Mucosa of descending colon (tissue), 3 donors: ENCODE data around the gene TNFAIP8. TPM values are rescaled to one million over a fixed set of nuclear protein-coding genes. Genes with fewer than 3 reads are reported as not detected.
"Not testable (repeated sequence)": the region's sequence is repeated elsewhere in the genome, so short reads cannot be mapped to it uniquely, and the experiment has no call there.

Source experiments
- ATAC-seq: fragments of 200-7000 bp; cut with Tn5 transposase; one replicate; pipeline ENCODE4 v1.9.1; 2020; ENCODE audit warnings: mild to moderate bottlenecking, moderate library complexity
- DNase-seq, 3 donors: peaks; one replicate each; pipeline ENCODE4 v3.0.0-alpha.2; 2020
- H3K36me3 ChIP-seq: fragments of 200-600 bp; one replicate; pipeline ENCODE4 v1.8.0; 2021; ENCODE audit warnings: low read depth, mild to moderate bottlenecking
- H3K4me1 ChIP-seq: fragments of 200-600 bp; one replicate; pipeline ENCODE4 v1.8.0; 2021; ENCODE audit warnings: low read depth, mild to moderate bottlenecking
- H3K4me3 ChIP-seq: fragments of 200-600 bp; one replicate; pipeline ENCODE4 v1.8.0; 2021; ENCODE audit warnings: mild to moderate bottlenecking
- H3K9me3 ChIP-seq: fragments of 200-600 bp; one replicate; pipeline ENCODE4 v1.8.0; 2021; ENCODE audit warnings: mild to moderate bottlenecking
- CTCF ChIP-seq: fragments of 200-600 bp; IDR thresholded peaks from one replicate; pipeline ENCODE4 v1.8.0; 2022; ENCODE audit warnings: antibody characterized with exemption, mild to moderate bottlenecking
- intact Hi-C, 2 donors: fragments of 100-400 bp; cut with DNase I in 1 of 2; cut with micrococcal nuclease in 1 of 2; formaldehyde crosslinking; loops; one replicate each; pipeline versions ENCODE4 v1.11.0 to v1.11.1; 2022; cut with DNase I, micrococcal nuclease
- total RNA-seq, 3 donors: library from RNA; stranded (reverse); fragmentation: NEBNext Ultra II Directional in 2 of 3; extraction: Animal tissue kit (Norgen Biotek cat#: 25700) in 2 of 3; gene quantifications; one replicate each; pipeline versions ENCODE4 v1.2.1 to v1.2.4, GENCODE V29; 2021 to 2023
- donor health status: DM: no; HTN: no; CAD: no; lungs with moderate emphysema.
- donor health status: DM: no; HTN: no; CAD: no.
- donor health status: DM: no; HTN: yes; CAD: no.

The TNFAIP8 gene
- total RNA-seq, 3 donors from 2014 or later = 8.7 to 15.7 (median 12.3) TPM

- Histone ChIP-seq H3K4me1 (peaks cover 7% of the 10 kb centered on the region), H3K4me3 (no peak overlapping the region), H3K36me3 (no peaks in the 10 kb centered on the region), H3K9me3 (no peaks in the 10 kb centered on the region)
- no peak for TF ChIP-seq CTCF
- DNase-seq = peak; percentile 70 to 80 (median 71)
- intact Hi-C loops = no loop called here
- ATAC-seq = peak; percentile 57
These were observed 79.8 kb downstream of the TNFAIP8 start for GRCh38 chr5:119435436-119436132.

- intact Hi-C loops = not testable (repeated sequence)
These were observed 82.2 kb downstream of the TNFAIP8 start for GRCh38 chr5:119437785-119438586.

GRCh38 chr5:119438587-119438917, 82.7 kb downstream of the TNFAIP8 start:
- intact Hi-C loops, H3K4me1 ChIP-seq, DNase-seq, H3K9me3 ChIP-seq, H3K36me3 ChIP-seq, ATAC-seq, H3K4me3 ChIP-seq: not testable (repeated sequence)

More at GRCh38 chr5:119437785-119438586, 82.2 kb downstream of the TNFAIP8 start:
- not testable (repeated sequence) for H3K4me3 ChIP-seq, H3K36me3 ChIP-seq, H3K9me3 ChIP-seq, H3K4me1 ChIP-seq, DNase-seq, ATAC-seq

GRCh38 chr5:119439140-119439631, 83.4 kb downstream of the TNFAIP8 start:
- H3K4me1 ChIP-seq = peaks cover 7% of the 10 kb centered on the region
- H3K36me3 ChIP-seq = no peaks in the 10 kb centered on the region
- peak; percentile 65 to 79 (median 72) for DNase-seq
- H3K4me3 ChIP-seq = no peak overlapping the region
- intact Hi-C loops = no loop called here
- TF ChIP-seq CTCF = no peak
- ATAC-seq = peak; percentile 96
- H3K9me3 ChIP-seq = no peaks in the 10 kb centered on the region

- intact Hi-C loops, H3K36me3 ChIP-seq, H3K9me3 ChIP-seq, ATAC-seq, H3K4me3 ChIP-seq, DNase-seq, H3K4me1 ChIP-seq: not testable (repeated sequence)
These were observed 83.8 kb downstream of the TNFAIP8 start for GRCh38 chr5:119439632-119440031.

GRCh38 chr5:119444643-119445042, 88.8 kb downstream of the TNFAIP8 start:
- ATAC-seq, intact Hi-C loops, DNase-seq, H3K36me3 ChIP-seq, H3K4me3 ChIP-seq, H3K4me1 ChIP-seq, H3K9me3 ChIP-seq: not testable (repeated sequence)

- intact Hi-C loops = no loop called here
- H3K36me3 ChIP-seq = no peaks in the 10 kb centered on the region
- no peak for DNase-seq
- no peaks in the 10 kb centered on the region for H3K9me3 ChIP-seq
- H3K4me1 ChIP-seq = no peaks in the 10 kb centered on the region
- no peak overlapping the region for H3K4me3 ChIP-seq
- no peak for TF ChIP-seq CTCF
- ATAC-seq = no peak
These were observed 89.7 kb downstream of the TNFAIP8 start for GRCh38 chr5:119445544-119445943.

Other genes starting within 250 kb of the TNFAIP8 start
- 100 to 1,000 TPM; 178 to 243 (median 235) TPM for gene HSD17B4, start 96.5 kb downstream of the TNFAIP8 start, total RNA-seq